GM20000 (cell line): ENCODE results near the gene TM2D3.
"Not testable (repeated sequence)": the region's sequence is repeated elsewhere in the genome, so short reads cannot be mapped to it uniquely, and the experiment has no call there.

Experiments used
- DNase-seq: peaks from one replicate; pipeline ENCODE4 v3.0.0; 2012; ENCODE audit warnings: low spot score
- CTCF ChIP-seq: IDR thresholded peaks from 2 replicates; pipeline ENCODE4 v1.5.1; 2012; ENCODE audit warnings: mild to moderate bottlenecking, control low read depth; ENCODE audit errors: extremely low read depth, missing control alignments

Gene TM2D3

DNA sequence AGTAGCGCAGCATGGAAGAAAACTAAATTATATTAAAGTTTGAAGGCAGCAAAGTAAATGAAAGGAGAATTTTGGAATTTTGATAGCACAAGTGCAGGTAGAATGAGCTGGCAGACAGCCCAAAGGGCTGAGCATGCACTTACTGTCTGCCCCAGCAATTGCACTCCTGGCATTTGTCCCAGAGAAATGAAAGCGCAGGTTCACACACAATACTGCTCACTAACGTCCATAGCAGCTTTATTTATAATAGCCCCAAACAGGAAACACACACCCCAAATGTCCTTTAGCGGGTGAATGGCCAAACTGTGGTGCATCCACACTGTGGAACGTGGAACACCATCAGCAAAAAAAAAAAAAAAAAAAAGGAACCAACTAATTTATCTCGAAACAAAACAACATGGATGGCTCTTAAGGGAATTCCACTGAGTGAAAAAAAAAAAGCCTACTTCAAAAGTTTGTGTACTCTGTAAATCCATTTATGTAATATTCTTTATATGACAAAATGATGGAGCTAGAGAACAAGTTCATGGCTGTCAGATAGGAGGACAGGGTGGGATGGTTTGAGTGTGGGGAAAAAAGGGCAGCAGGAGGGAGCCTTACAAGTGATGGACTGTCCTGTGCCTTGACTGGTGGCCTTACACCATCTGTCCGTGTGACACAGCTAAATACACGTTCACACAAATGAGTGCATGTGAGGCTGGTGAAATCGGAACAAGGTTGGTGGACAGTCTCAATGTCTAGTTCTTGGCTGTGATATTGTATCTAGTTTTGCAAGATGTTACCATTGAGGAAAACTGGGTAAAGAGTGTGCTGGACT, 6.0 kb upstream of the TM2D3 start:
- TF ChIP-seq CTCF: no peak
- DNase-seq: no peak

DNA sequence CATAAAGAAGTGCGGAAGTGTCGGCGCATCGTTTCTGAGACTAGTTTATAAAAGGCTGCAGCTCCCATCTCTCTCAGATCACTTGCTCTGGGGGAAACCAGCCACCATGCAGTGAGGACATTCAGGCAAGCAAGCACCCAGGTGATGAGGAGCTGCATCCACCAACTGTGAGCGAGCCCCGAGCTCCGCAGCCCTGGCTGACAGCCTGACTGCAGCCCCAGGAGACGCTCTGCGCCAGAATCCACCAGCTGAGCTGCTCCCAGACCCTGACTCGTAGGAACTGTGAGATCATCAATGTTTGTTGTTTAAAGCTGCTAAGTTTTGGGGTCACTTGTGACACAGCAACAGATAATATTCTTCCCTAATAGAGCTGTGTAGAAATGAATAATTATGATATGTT, 5.0 kb upstream of the TM2D3 start:
- no peak for DNase-seq
- no peak for TF ChIP-seq CTCF

- TF ChIP-seq CTCF: peak; percentile 26
- DNase-seq: not testable (repeated sequence)
These were observed 2.6 kb upstream of the TM2D3 start for GRCh38 chr15:101654624-101655337.

DNA sequence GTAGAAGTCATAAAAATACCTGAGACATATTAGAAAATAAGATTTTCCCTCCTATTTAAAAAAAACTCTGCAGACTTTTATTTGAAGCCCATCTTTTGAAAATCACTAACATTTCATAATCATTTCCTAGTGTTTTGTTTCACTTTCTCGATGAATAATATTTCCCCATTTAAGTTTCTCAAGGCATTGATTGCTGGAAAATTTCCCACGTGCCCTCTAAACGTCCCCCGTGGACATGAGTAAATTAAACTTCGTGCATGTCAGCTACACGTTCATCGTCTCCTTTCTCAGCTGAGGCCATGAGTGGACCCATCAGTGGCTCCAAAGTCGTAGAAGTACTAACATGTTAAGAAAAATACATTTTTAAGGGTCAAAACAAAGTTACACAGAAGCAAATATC, 2.0 kb upstream of the TM2D3 start:
- TF ChIP-seq CTCF: no peak

DNA sequence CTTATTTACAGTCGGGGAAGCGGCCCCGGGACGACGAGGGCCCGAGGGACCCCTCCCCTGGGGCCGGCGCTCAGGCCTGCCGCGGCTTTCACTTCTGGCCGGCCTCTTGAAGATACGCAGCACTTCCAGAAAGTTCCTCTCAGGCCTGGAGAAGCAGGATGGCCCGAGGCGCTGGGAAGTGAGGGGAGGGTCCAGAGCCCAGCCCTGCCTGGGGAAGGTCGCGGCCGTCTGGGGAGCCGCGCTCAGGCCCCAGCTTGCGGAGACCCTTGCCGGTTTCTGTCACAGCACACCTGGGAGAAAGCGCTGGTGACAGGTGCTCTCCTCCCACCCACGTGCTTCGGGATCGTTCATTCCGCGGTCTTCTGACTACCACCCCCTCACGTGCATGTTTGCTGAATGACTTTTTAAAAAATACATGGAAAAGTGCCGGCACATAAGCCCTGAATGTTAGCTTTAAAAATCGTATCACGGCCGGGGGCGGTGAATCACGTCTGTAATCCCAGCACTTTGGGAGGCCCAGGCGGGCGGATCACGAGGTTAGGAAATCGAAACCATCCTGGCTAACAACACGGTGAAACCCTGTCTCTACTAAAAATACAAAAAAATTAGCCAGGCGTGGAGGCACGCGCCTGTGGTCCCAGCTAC, 727 bp upstream of the TM2D3 start:
- no peak for DNase-seq
- TF ChIP-seq CTCF: no peak

More for the DNA sequence above, 2.0 kb upstream of the TM2D3 start:
- DNase-seq: no peak

DNA sequence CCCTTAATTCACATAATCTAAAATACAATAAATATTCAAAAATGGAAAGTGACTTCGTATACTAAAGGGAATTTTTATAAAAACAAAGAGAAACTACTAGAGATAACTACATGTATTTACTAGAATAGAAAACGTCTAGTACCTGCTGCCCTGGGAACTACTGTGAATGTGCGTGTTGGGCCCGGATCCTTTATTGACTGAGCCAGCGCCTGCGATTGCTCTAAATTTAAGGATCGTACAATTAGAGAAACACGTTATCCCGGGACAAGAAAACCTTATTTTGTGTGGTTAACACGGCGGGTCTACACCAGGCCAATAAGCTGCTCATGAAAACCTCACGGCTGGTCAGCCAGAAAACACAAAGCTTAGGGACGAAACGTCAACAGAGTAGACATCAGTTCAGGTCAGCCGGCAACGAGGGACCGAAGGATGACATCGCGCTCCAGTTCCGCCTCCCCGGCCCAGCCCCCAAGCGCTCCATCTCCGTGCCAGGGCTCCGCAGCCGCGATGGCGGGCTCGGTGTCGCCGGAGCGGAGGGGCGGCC, 555 bp downstream of the TM2D3 start:
- DNase-seq: no peak
- no peak for TF ChIP-seq CTCF

- no peak for DNase-seq
- no peak for TF ChIP-seq CTCF
These were observed 2.0 kb downstream of the TM2D3 start for GRCh38 chr15:101650145-101650544.
